GF-D8 (cell line): ENCODE data around the gene TAF8.

Experiments used
- DNase-seq: peaks from one replicate; lab custom pipeline; 2025; lab: John Stamatoyannopoulos, UW

Gene TAF8

GRCh38 chr6:42059743-42060142, 9.4 kb downstream of the TAF8 start:
- DNase-seq: no peak

DNA sequence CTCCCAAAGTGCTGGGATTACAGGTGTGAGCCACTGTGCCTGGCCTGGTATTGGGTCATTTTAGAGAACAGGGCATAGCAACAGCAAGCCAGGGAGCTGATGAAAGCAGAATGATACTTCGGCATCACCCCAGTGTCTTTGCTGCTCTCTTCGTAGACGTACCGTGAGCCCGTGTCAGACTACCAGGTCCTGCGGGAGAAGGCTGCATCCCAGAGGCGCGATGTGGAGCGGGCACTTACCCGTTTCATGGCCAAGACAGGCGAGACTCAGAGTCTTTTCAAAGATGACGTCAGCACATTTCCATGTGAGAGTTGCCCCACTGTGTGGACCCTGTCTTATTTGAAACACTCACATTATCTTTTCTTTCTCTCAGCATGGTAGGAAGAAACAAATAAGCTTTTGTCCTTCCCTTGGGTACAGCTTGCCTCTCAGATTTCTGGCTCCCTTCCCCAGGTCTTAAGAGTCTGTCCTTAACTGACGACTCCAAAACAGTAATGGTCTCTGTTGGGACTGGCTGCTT, 15.9 kb downstream of the TAF8 start:
- no peak for DNase-seq

- no peak for DNase-seq
Measured at GRCh38 chr6:42068173-42068572, 17.8 kb downstream of the TAF8 start.

DNA sequence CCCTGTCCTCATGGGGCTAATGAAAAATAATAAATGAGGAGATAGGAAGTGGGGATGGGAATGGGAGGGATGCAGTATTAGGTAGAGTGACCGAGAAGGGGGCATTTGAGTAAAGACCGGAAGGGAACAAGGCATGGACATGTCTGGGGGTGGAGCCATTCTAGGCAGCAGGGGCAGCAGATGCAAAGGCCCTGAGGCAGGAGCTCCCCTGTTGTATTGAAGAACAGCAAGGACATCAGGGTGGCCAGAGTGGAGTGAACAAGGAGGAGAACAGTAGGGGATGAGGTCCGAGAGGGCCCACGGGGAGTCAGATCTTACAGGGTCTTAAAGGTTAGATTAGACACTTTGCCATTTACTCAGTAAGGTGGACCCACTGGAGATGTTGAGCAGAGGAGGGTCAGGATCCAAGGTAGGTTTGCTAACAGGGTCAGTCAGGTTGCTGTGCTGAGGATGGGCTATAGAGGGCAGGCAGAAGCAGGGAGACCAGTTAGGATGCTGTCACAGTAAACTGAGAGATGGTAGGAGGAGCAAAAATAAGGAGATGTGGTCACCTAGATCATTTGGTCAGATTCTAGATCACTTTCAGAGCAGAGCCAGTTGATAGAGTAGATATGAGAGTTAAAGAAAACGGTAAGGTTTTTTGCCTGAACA, 18.7 kb downstream of the TAF8 start:
- no peak for DNase-seq

GRCh38 chr6:42071881-42072583, 21.7 kb downstream of the TAF8 start:
- DNase-seq: no peak

DNA sequence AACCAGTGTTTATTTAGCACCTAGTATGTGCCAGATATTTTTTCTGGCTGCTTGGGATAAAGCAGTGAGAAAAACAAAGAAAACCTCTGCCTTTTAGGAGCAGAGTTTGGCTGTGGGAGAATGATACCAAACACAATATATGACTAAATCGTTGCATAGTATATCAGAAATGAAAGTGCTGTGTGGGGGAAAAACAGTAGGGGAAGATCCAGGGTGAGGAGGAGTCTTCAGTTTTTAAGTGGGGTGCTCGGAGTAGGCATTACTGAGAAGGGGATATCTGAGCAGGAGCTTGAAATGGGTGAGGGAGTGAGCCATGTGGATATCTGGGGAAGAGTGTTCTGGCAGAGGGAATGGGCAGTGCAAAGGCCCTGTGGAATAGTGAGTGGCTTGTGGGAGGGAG, 23.0 kb downstream of the TAF8 start:
- DNase-seq: no peak

DNA sequence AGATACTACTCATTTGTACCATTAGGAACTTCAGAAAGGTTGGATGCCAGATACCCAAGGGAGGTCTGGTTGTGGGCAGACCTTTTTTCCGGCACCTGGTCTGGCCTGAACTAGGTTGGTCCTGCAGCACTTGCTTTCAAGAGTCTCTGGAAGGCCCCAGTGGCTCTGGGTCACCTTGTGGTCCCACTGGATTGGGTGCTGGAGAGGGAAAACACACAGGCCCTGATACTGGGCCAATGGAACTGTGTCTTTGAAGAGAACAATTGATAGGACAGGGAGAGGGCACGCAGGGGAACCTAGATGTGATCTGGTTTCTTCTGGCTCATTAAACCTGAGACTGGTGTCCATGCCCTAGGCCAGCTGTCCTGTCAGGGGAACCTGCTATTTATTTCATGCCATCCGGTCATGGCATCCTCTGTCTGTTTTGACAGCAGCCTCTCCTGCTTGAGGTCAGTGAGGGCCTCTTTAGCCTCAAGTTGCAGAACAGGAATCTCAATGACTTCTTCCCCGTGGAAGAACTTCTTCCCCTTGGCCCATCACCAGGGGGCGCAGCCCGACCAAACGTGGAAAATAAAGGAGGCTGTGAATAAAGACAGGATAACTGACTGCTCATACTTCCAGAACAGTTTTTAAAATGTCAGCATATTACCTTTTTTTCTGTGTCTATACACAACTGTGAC, 25.0 kb downstream of the TAF8 start:
- no peak for DNase-seq

DNA sequence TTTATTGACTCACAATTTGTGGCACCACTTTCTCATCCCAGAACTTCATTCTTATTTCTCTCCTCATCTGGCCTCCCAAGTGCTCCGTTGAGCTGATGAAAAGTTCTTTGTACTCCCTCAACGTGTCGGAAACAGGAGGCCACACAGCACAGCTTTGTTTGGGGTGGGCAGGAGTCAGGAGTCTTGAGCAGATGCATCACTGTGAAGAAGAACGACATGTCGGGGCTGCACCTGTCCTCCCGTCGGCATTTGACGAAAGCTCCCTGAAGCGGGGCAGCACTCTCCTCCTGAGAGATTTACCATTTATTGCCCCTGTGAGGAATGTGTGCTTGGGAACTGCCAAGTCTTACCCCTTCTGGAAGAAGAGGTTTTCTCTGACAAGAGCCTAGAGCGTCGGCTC, 28.1 kb downstream of the TAF8 start:
- DNase-seq: no peak

GRCh38 chr6:42079941-42080464, 29.7 kb downstream of the TAF8 start:
- no peak for DNase-seq

DNA sequence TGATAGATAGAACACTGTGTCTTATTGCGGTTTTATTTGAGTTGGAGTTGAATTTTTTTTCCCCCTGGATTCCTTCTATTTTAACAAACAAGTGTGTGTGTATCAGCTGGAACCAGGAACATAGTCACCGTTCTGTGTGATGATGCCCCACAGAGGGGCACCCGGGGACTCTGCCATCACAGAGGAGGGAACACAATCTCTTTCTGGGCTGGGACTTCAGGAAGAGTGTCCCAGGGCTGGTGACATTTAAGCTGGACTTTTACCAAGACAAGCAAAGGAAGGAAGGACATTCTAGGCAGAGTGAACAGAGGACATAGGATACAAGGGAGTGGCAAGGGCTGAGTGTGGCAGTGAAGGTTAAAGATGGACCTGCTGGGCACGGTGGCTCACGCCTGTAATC, 33.2 kb downstream of the TAF8 start:
- no peak for DNase-seq

DNA sequence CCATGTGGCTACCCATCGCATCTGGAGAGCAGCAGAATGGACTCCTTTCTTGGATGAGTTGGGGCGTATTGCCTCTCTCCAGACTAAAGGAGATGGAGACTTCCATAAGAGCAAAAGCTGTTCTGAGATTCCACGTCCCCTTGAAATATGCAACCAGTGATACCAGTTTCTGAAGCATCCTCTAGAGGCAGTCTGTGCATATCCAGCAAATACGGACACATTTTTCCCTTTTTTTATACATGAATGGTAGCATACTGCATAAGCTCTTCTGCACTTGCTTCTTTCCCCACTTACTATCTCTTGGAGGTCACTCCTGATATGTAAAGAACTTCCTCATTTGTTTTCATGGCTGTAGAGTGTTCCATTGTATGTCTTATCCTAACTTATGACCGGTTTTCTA, 34.6 kb downstream of the TAF8 start:
- DNase-seq: no peak

DNA sequence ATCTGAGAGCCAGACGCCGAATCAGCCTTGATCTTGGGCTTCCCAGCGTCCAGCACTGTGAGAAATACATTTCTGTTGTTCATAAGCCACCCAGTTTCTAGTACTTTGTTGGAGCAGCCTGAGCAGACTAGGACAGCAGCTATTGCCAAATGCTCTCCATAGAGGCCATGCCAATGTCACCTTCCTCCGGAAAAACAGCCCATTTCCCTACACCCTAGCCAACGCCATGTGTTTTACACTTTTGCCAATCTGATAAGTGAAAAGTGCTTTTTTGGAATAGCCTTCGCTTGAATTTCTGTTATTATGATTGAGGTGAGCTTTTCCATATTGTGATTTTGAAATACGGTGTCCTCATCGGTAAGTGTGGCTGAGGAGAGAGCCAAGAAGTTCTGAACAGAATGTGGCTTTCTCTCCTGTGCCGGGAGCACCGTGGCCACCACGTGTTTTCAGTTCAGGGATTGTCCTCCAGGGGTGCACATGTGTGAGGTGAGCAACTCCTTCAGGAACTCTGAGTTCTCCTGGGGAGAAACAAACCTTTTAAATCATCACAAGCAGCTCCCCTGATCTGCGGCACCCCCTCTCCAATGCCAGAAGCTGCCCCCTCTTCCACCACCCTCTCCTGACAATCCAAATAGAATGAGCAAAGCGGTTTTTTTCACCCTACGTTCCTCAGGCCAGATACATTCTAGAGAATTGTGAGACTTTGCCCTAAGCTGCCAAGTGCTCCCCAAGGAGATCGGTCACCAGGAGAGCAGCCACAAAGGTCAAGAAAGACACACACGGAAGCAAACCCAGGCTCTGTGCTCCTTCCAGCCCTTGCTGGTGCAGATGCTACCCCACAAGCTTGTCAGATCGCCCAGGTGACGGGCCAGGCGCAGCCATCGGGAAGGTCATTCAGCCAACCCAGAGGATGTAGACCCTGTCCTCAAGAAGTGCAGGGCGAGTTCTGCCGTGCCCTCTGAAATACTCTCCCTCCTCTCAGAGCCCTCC, 36.0 kb downstream of the TAF8 start:
- no peak for DNase-seq

DNA sequence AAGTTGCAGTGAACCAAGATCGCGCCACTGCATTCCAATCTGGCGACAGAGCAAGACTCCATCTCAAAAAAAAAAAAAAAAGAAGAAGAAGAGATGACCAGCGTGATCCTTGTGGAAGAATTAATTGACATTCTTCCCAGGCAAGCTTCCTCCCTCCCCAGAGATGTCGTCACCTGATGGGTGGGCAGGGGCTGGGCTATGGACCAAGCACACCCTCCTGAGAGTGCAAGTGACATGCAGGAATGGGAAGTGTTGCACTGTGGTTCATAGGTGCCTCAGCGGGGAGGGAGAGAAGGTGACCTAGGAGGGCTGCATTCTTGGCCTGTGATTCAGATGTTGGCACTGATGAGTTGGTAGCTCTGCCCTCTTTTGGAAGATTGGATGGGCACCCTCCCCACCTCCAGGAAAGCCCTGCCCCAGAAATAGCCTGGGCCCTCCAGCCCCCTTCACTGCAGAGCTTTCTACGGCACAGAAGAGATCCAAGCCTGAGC, 37.8 kb downstream of the TAF8 start:
- DNase-seq: no peak

GRCh38 chr6:42090819-42091717, 40.7 kb downstream of the TAF8 start:
- no peak for DNase-seq

GRCh38 chr6:42091718-42092023, 41.3 kb downstream of the TAF8 start:
- no peak for DNase-seq

DNA sequence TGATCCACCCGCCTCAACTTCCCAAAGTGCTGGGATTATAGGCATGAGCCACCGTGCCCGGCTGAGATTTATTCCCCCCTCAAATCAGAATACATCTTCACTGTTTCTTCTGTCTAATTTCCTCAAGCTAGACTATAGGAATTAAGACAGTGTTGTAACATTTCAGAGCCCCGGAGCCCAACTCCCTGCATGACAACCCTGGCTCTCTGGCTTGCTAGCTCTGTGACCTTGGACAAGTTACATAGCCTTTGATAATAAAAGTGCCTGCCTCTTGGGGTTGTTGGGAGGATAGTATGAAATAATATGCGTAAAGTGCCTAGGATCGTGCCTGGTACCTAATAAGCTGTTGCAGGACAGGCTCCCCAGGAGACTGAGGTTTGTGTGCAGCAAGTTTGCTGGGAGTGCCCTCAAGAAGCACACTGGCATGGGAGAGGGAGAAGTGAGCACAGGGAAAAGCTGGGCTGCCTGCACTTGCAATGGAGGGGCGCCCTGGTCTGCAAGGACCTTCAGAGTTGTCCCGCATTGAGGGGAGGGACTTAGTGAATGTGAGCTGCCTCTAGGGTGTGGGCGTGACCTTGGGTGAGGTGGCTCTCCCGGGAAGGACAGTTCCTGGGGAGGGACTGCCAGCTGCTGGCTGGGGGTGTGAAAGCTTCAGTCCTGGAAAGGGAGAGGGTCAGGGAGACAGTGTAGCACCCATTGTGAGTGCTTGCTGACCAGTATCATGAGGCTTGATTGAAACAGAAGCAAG, 43.4 kb downstream of the TAF8 start:
- no peak for DNase-seq

DNA sequence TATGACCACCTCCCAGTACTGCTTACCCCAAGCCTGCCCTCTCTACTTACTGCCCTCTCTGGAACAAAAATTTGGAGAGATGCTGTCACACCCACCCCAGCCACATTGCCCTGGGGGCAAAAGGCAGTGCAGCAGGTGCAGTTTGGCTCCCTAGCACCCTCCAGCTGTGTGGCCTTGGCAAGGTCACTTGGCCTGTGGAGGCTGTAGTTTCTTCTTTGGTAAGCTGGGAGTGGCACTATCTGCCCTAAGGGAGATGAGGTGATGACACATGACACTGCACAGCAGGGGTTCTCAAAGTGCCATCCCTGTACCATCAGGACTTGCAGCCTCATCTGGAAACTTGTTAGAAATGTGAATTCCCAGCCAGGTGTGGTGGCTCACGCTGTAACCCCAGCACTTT, 44.8 kb downstream of the TAF8 start:
- no peak for DNase-seq

GRCh38 chr6:42095776-42096541, 45.6 kb downstream of the TAF8 start:
- no peak for DNase-seq

- DNase-seq: no peak
Measured at GRCh38 chr6:42099340-42100028, 49.2 kb downstream of the TAF8 start.
